Fibroblast of the aortic adventitia (primary cell): ENCODE data around the gene CLDN16. TPM values are rescaled to one million over a fixed set of nuclear protein-coding genes. Genes with fewer than 3 reads are reported as not detected.
A peak's percentile ranks its signal among the peaks of the same experiment; 100 is the strongest.

Experiments
- DNase-seq: peaks from one replicate; pipeline ENCODE4 v3.0.0-alpha.2; 2010; ENCODE audit warnings: low read depth
- H3K4me3 ChIP-seq: 2 replicates; pipeline ENCODE4 v1.5.1; 2011; ENCODE audit warnings: low read depth, mild to moderate bottlenecking, control low read depth, low read length, moderate library complexity
- CTCF ChIP-seq: IDR thresholded peaks from 2 replicates; pipeline ENCODE4 v1.5.1; 2011; ENCODE audit warnings: mild to moderate bottlenecking, low read length, control low read depth, inconsistent platforms; ENCODE audit not compliant: insufficient read depth
- total RNA-seq: library from RNA; depleted of rRNA; stranded (reverse); fragments of >200 nt; gene quantifications from 2 replicates; pipeline ENCODE4 v1.2.3, GENCODE V29; 2012; ENCODE audit warnings: low replicate concordance

The CLDN16 gene
- total RNA-seq, 1 donor = 0.09 TPM

DNA sequence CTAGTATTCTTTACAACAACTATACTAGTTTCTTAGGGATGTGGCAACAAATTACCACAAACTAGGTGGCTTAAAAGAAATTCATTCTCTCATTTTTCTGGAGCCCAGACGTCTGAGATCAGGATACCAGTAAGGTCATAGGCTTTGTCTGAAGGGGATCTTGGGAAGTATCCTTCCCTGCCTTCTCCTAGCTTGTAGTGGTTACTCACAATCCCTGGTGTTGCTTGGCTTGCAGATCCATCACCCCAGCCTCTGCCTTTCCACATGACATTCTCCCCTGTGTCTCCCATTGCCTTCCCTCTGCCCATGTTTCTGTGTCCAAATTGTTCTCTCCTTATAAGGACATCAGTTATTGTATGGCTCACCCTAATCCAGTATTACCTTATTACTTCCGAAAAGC, 41.4 kb upstream of the CLDN16 start:
- no peak overlapping the region for H3K4me3 ChIP-seq
- no peak for TF ChIP-seq CTCF
- DNase-seq = no peak

DNA sequence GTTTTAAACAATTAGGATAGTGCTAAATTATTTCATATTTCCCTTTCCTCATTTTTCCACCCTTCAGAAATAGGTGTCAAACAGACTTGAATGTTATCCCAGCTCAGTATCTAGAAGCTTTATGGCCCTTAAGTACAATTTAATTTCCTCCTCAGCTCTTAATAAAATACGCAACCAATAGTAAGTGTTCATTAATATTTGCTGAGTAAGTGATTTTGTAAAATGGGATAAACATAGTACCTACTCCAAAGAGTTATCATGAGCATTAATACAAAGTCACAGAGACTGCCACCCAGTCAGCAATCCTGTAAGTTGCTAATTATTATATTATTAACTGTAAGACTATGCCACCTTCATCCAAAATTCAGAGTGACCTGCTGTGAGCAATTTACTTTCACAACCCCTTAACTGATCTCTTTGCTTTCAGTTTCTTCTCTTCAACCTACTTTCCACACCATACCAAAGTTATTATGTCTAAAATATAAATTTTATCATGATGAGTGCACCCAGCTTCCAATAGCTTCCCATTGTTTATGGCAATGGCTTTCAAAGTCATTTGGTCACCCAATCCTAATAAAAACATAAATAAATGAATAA, 35.0 kb upstream of the CLDN16 start:
- no peak for TF ChIP-seq CTCF
- no peak for DNase-seq
- H3K4me3 ChIP-seq = no peak overlapping the region

GRCh38 chr3:190356246-190356645, 31.7 kb upstream of the CLDN16 start:
- no peak for DNase-seq
- no peak for TF ChIP-seq CTCF

GRCh38 chr3:190357468-190357867, 30.5 kb upstream of the CLDN16 start:
- TF ChIP-seq CTCF = no peak
- DNase-seq = no peak
- no peak overlapping the region for H3K4me3 ChIP-seq

More at GRCh38 chr3:190356246-190356645, 31.7 kb upstream of the CLDN16 start:
- no peak overlapping the region for H3K4me3 ChIP-seq

GRCh38 chr3:190359813-190360212, 28.1 kb upstream of the CLDN16 start:
- peak; percentile 62 for DNase-seq
- no peak for TF ChIP-seq CTCF
- no peak overlapping the region for H3K4me3 ChIP-seq

DNA sequence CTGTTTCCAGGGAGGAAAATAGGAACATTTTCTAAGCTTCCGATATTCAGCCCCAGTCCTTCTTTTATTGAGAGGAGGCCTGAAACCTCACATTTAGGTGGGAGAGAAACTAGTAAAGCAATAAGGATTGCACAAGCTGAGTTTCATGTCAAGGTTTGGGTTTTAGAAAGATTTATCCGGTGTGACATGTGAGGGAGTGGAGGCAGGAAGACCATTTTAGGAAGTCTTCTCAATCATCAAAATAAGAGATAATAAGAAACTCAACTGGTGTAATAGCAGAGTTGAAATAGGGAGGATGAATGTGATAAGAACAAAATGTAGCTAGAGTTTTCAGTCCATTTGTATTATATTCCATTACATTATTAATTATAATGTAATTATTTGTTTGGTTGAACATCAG, 27.7 kb upstream of the CLDN16 start:
- no peak for TF ChIP-seq CTCF
- DNase-seq = no peak
- no peak overlapping the region for H3K4me3 ChIP-seq

DNA sequence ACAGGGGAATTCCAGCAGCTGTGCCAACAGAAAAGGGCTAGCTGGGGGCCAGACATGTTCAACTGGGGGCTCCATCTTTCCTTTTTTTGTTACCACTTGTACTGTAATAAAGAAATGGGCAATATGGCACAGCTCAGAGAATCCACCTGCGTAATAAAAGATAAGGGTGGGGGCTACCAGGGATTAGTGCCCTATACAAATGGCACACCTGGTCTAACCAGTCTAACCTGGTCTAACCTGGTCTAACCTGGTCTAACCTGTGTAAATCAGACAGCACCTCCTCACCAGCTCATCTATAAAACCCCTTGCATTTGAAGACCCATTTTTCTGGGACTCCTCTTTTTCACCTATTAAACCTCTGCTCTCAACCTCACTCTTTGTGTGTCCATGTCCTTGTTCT, 26.2 kb upstream of the CLDN16 start:
- TF ChIP-seq CTCF = no peak
- no peak for DNase-seq

More for the DNA sequence above, 26.2 kb upstream of the CLDN16 start:
- H3K4me3 ChIP-seq = no peak overlapping the region
